H4 (cell line): ENCODE measurements around the gene CDNF. TPM values are rescaled to one million over a fixed set of nuclear protein-coding genes. Genes with fewer than 3 reads are reported as not detected.
A peak's percentile ranks its signal among the peaks of the same experiment; 100 is the strongest.
"Not testable (repeated sequence)": the region's sequence is repeated elsewhere in the genome, so short reads cannot be mapped to it uniquely, and the experiment has no call there.

ENCODE experiments used
- DNase-seq: peaks from one replicate; pipeline ENCODE4 v3.0.0-alpha.2; 2015; ENCODE audit warnings: low spot score
- total RNA-seq: library from RNA; depleted of rRNA; stranded (reverse); fragments of >200 nt; shearing (Covaris generic); gene quantifications from 2 replicates; pipeline ENCODE4 v1.2.3, GENCODE V29; 2014

The CDNF gene
- total RNA-seq, 1 experiment from 2014 or later: 0.10 TPM

GRCh38 chr10:14839305-14839695, 1.5 kb upstream of the CDNF start:
- DNase-seq: no peak

- DNase-seq: no peak
Measured at GRCh38 chr10:14838582-14839304, 906 bp upstream of the CDNF start.

GRCh38 chr10:14837003-14837756, 657 bp downstream of the CDNF start:
- DNase-seq: no peak

- no peak for DNase-seq
Measured at GRCh38 chr10:14836208-14836607, 1.6 kb downstream of the CDNF start.

- DNase-seq: no peak
Measured at GRCh38 chr10:14833106-14833505, 4.7 kb downstream of the CDNF start.

GRCh38 chr10:14826076-14826829, 11.6 kb downstream of the CDNF start:
- DNase-seq: no peak

GRCh38 chr10:14823966-14824365, 13.9 kb downstream of the CDNF start:
- no peak for DNase-seq

- DNase-seq: no peak
Measured at GRCh38 chr10:14822879-14823755, 14.7 kb downstream of the CDNF start.

- DNase-seq: no peak
Measured at GRCh38 chr10:14821635-14822375, 16.0 kb downstream of the CDNF start.

- DNase-seq: peak; percentile 68
Measured at GRCh38 chr10:14820775-14821154, 17.1 kb downstream of the CDNF start.

GRCh38 chr10:14820010-14820774, 17.6 kb downstream of the CDNF start:
- peak; percentile 50 for DNase-seq

- DNase-seq: not testable (repeated sequence)
Measured at GRCh38 chr10:14816717-14817116, 21.1 kb downstream of the CDNF start.

GRCh38 chr10:14815681-14816080, 22.2 kb downstream of the CDNF start:
- DNase-seq: no peak

GRCh38 chr10:14812271-14812670, 25.6 kb downstream of the CDNF start:
- peak; percentile 57 for DNase-seq

GRCh38 chr10:14810969-14811953, 26.6 kb downstream of the CDNF start:
- DNase-seq: no peak

GRCh38 chr10:14806318-14806717, 31.5 kb downstream of the CDNF start:
- DNase-seq: no peak

GRCh38 chr10:14803827-14804226, 34.0 kb downstream of the CDNF start:
- DNase-seq: no peak

- DNase-seq: no peak
Measured at GRCh38 chr10:14801723-14802122, 36.1 kb downstream of the CDNF start.

- no peak for DNase-seq
Measured at GRCh38 chr10:14800397-14800796, 37.4 kb downstream of the CDNF start.
